IMR-90 (cell line): Measurements from ENCODE around the gene SLX9. TPM values are rescaled to one million over a fixed set of nuclear protein-coding genes. Genes with fewer than 3 reads are reported as not detected.

Source experiments
- ATAC-seq: fragments of 200-7000 bp; cut with Tn5 transposase; 2 replicates; pipeline ENCODE4 v1.9.1; 2020; ENCODE audit warnings: low read depth, mild to moderate bottlenecking, moderate library complexity
- BruUV-seq: library from RNA; stranded (reverse); fragments of 400-500 nt; replicated peaks from 2 replicates; lab custom pipeline; 2021; lab: Mats Ljungman, UMichigan
- CTCF ChIA-PET: fragments of 300-600 bp; formaldehyde crosslinking; extraction: SDS; loops from one replicate; lab custom pipeline; 2021; ENCODE audit warnings: antibody characterized with exemption; lab: Yijun Ruan, JAX
- POLR2A ChIA-PET: fragments of 300-600 bp; sonication (Branson Sonifier 250); formaldehyde crosslinking; loops from one replicate; lab custom pipeline; 2022; ENCODE audit warnings: antibody characterized with exemption; ENCODE audit not compliant: unreplicated experiment; lab: Charles Lee
- DNase-seq: peaks from one replicate; pipeline ENCODE4 v3.0.0; 2013
- H2AFZ ChIP-seq: replicated peaks from 2 replicates; pipeline ENCODE3; 2013; ENCODE audit warnings: low read length, mild to moderate bottlenecking; ENCODE audit not compliant: poor library complexity
- H2AK5ac ChIP-seq: 2 replicates; pipeline ENCODE4 v1.6.1; 2013; ENCODE audit warnings: low read depth, low read length, inconsistent platforms
- H2AK9ac ChIP-seq: replicated peaks from 2 replicates; pipeline ENCODE3; 2013; ENCODE audit warnings: mild to moderate bottlenecking, low read depth, low read length, moderate library complexity; ENCODE audit not compliant: poor library complexity
- H2BK120ac ChIP-seq: 2 replicates; pipeline ENCODE4 v1.6.1; 2013; ENCODE audit warnings: low read depth, low read length, inconsistent platforms
- H2BK15ac ChIP-seq: 3 replicates; pipeline ENCODE4 v1.6.1; 2013; ENCODE audit warnings: low read depth, low read length, inconsistent platforms
- H2BK20ac ChIP-seq: 2 replicates; pipeline ENCODE4 v1.6.1; 2013; ENCODE audit warnings: low read depth, mild to moderate bottlenecking, inconsistent platforms, low read length, moderate library complexity
- H2BK5ac ChIP-seq: 2 replicates; pipeline ENCODE4 v1.6.1; 2013; ENCODE audit warnings: mild to moderate bottlenecking, low read depth, low read length, inconsistent platforms; ENCODE audit not compliant: poor library complexity, severe bottlenecking
- H3K14ac ChIP-seq: replicated peaks from 2 replicates; pipeline ENCODE4 v1.6.1; 2013; ENCODE audit warnings: low read depth, low read length, inconsistent platforms
- H3K18ac ChIP-seq: 2 replicates; pipeline ENCODE4 v1.6.1; 2013; ENCODE audit warnings: low read depth, low read length, control low read depth
- H3K23ac ChIP-seq: 2 replicates; pipeline ENCODE4 v1.6.1; 2013; ENCODE audit warnings: low read depth, low read length, inconsistent platforms
- H3K27ac ChIP-seq: 2 replicates; pipeline ENCODE4 v1.5.1; 2013; ENCODE audit warnings: mild to moderate bottlenecking, control low read depth, low read length; ENCODE audit not compliant: insufficient read depth
- H3K27me3 ChIP-seq: 2 replicates; pipeline ENCODE4 v1.6.1; 2013; ENCODE audit warnings: low read length; ENCODE audit not compliant: control insufficient read depth, insufficient read depth
- H3K36me3 ChIP-seq: 2 replicates; pipeline ENCODE4 v1.6.1; 2013; ENCODE audit warnings: low read length, mixed read lengths; ENCODE audit not compliant: control insufficient read depth, insufficient read depth
- H3K4ac ChIP-seq: 2 replicates; pipeline ENCODE4 v1.6.1; 2013; ENCODE audit warnings: low read depth, low read length, inconsistent platforms
- H3K4me1 ChIP-seq: 2 replicates; pipeline ENCODE4 v1.6.1; 2013; ENCODE audit warnings: low read length, mixed read lengths; ENCODE audit not compliant: control insufficient read depth, insufficient read depth
- H3K4me2 ChIP-seq: 2 replicates; pipeline ENCODE4 v1.6.1; 2013; ENCODE audit warnings: low read depth, mild to moderate bottlenecking, control low read depth, low read length, moderate library complexity
- H3K4me3 ChIP-seq: 2 replicates; pipeline ENCODE4 v1.5.1; 2013; ENCODE audit warnings: low read depth, mild to moderate bottlenecking, control low read depth, low read length, moderate library complexity; ENCODE audit not compliant: insufficient read depth
- H3K56ac ChIP-seq: 2 replicates; pipeline ENCODE4 v1.6.1; 2013; ENCODE audit warnings: low read length, inconsistent platforms; ENCODE audit not compliant: insufficient read depth; ENCODE audit errors: extremely low read depth
- H3K79me1 ChIP-seq, 2 experiments: 2 replicates each; pipeline ENCODE4 v1.6.1; 2013; ENCODE audit warnings: low read length in 2 of 2, inconsistent platforms in 1 of 2, low read depth in 1 of 2
- H3K9ac ChIP-seq: 2 replicates; pipeline ENCODE4 v1.6.1; 2013; ENCODE audit warnings: low read depth, low read length, control low read depth
- H3K9me1 ChIP-seq: 2 replicates; pipeline ENCODE4 v1.6.1; 2013; ENCODE audit warnings: low read length, inconsistent platforms; ENCODE audit not compliant: insufficient read depth
- H3K9me3 ChIP-seq: 2 replicates; pipeline ENCODE4 v1.6.1; 2013; ENCODE audit warnings: low read length; ENCODE audit not compliant: control insufficient read depth, insufficient read depth
- H4K20me1 ChIP-seq: 2 replicates; pipeline ENCODE4 v1.6.1; 2013; ENCODE audit warnings: low read length, inconsistent platforms; ENCODE audit not compliant: insufficient read depth
- H4K5ac ChIP-seq: 2 replicates; pipeline ENCODE4 v1.6.1; 2013; ENCODE audit warnings: mild to moderate bottlenecking, low read depth, low read length, control low read depth
- H4K8ac ChIP-seq, 2 experiments: 2 replicates each; pipeline ENCODE4 v1.6.1; 2013; ENCODE audit warnings: low read depth in 2 of 2, low read length in 2 of 2, control low read depth in 1 of 2, inconsistent platforms in 1 of 2
- H4K91ac ChIP-seq: 2 replicates; pipeline ENCODE4 v1.6.1; 2013; ENCODE audit warnings: low read depth, low read length, inconsistent platforms; ENCODE audit not compliant: insufficient read depth
- BHLHE40 ChIP-seq: fragments of 150-350 bp; IDR thresholded peaks from 2 replicates; pipeline ENCODE4 v1.6.1; 2016; ENCODE audit warnings: mild to moderate bottlenecking, low read depth, low read length
- MAZ ChIP-seq: IDR thresholded peaks from 2 replicates; pipeline ENCODE4 v1.6.1; 2012; ENCODE audit warnings: low read depth, mild to moderate bottlenecking, low read length, improper control_type of control experiment, moderate library complexity, borderline replicate concordance
- RAD21 ChIP-seq: IDR thresholded peaks from 2 replicates; pipeline ENCODE4 v1.6.1; 2012; ENCODE audit warnings: low read length, improper control_type of control experiment
- RCOR1 ChIP-seq: IDR thresholded peaks from 2 replicates; pipeline ENCODE4 v1.6.1; 2012; ENCODE audit warnings: mild to moderate bottlenecking, low read length, improper control_type of control experiment; ENCODE audit not compliant: insufficient replicate concordance
- WGBS, 2 experiments: methylation state at CpG; one replicate each; pipeline versions ENCODE4 v1.1.5 to v1.1.7; 2013; ENCODE audit warnings: missing lambda C conversion rate in 2 of 2; ENCODE audit not compliant: insufficient read length in 1 of 2; ENCODE audit errors: extremely low coverage in 2 of 2; 5-methylcytosine and 5-hydroxymethylcytosine counted together
- dilution Hi-C: fragments of 300-500 bp; cut with HindIII; formaldehyde crosslinking; loops from one replicate; pipeline ENCODE4 v1.14.3; 2018; ENCODE audit warnings: low sequenced_read_pairs; ENCODE audit not compliant: unreplicated experiment
- in situ Hi-C: fragments of 300-500 bp; cut with MboI; formaldehyde crosslinking; loops from 3 replicates; pipeline ENCODE4 v1.14.3; 2019; ENCODE audit warnings: low sequenced_read_pairs, inconsistent platforms, mixed read lengths
- intact Hi-C: fragments of 100-400 bp; cut with micrococcal nuclease; formaldehyde crosslinking; loops from 2 replicates; pipeline ENCODE4 v1.10.0; 2022
- polyA plus RNA-seq, 3 experiments: library from polyadenylated mRNA; depleted of rRNA; stranded (reverse); fragments of >200 nt; gene quantifications; 2 replicates each; pipeline ENCODE4 v1.2.3, GENCODE V29; 2012; ENCODE audit warnings: low replicate concordance in 1 of 3
- total RNA-seq: library from RNA; depleted of rRNA; stranded (reverse); fragments of >200 nt; gene quantifications from 2 replicates; pipeline ENCODE4 v1.2.3, GENCODE V29; 2012
- TF ChIP-seq, protein P1 (sequence below): fragments of 150-350 bp; IDR thresholded peaks from 2 replicates; pipeline ENCODE4 v1.6.1; 2017; ENCODE audit warnings: mild to moderate bottlenecking, antibody characterized with exemption, low read length, low read depth
- TF ChIP-seq, protein P2 (sequence below): fragments of 150-350 bp; IDR thresholded peaks from 2 replicates; pipeline ENCODE4 v1.6.1; 2016; ENCODE audit warnings: low read depth, mild to moderate bottlenecking, low read length, moderate library complexity, borderline replicate concordance

SLX9 gene
- total and polyA plus RNA-seq, 2 of the 4 experiments (the other 2 are of a cell fraction): 10.4 to 21.7 TPM

DNA sequence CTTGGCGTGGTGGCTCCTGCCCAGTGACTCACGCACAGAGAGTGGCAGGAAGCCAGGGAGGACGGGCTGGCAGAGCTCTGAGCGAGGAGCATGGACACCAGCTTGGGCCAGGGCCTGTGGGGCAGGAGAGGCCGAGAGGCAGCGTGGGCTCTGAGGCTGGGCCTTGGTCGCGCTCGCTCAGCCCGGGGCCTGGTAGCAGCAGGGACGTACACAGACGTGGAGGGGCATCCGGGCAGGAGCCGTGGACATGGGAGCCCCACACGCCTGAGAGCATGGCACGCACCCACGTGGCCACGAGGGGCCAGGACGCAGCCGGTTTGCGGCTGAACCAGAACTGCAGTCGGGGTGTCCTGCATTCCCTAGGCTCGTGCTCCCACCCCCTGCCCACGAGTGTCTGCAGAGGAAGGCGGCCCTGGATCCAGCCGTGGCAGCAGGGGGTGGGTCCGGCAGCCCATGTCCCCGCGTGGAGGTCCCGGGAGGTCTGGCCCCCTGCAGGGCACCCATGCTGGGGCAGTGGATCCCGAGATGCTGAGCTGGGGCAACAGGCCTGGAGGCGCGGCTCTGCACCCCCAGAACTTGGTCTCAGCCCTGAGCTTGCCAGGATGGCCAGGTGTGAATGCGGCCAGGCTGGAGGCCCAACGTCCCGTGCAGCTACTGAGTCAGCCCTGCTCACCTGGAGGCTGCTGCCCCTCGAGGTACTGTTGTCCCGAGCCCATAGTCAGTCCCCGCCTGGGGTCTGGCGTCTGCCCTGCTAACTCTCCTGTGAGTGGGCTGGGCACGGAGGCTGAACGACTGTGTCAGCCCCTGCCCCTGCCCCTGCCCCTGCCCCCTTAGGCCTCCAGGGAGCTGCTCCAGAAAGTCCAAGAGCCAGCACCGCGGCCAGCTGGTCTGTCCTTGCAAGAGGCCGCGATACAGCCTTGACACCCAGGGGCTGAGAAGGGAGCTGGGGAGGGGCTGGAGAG, 61.6 kb downstream of the SLX9 start:
- Histone ChIP-seq H2BK120ac (peak overlapping the region; percentile 34; the same call in 1 of the 2 replicates), H3K36me3 (no peaks in the 10 kb centered on the region), H3K4me3 (no peak overlapping the region), H3K4ac (peak overlapping the region; percentile 61; the same call in 1 of the 2 replicates), H3K9me3 (peaks cover 16% of the 10 kb centered on the region), H3K4me2 (no peak overlapping the region), H2BK20ac (0 out of 2 replicates have a peak overlapping the region, but pooled peaks have one; percentile 14), H4K8ac (no peak overlapping the region), H3K27me3 (peaks cover 10% of the 10 kb centered on the region; the same call in 1 of the 2 replicates), H2BK5ac (no peak overlapping the region), H3K9ac (no peak overlapping the region), H3K79me1 (no peaks in the 10 kb centered on the region), H4K20me1 (no peaks in the 10 kb centered on the region; the same call in 1 of the 2 replicates), H2AK5ac (peak overlapping the region; percentile 75), H3K18ac (0 out of 2 replicates have a peak overlapping the region, but pooled peaks have one; percentile 7), H2AK9ac (peak overlapping the region; percentile 87), H3K14ac (no peak overlapping the region), H3K23ac (no peak overlapping the region), H3K4me1 (peaks cover 3% of the 10 kb centered on the region), H2BK15ac (no peak overlapping the region), H3K9me1 (no peaks in the 10 kb centered on the region), H2AFZ (peak overlapping the region; percentile 83), H4K5ac (no peak overlapping the region), H3K27ac (no peak overlapping the region), H3K56ac (no peak overlapping the region), H4K91ac (peak overlapping the region; percentile 46; the same call in 1 of the 2 replicates)
- intact Hi-C loops: no loop called here
- BruUV-seq: no TSS peak
- in situ Hi-C loops: no loop called here
- TF ChIP-seq, protein P1, sequence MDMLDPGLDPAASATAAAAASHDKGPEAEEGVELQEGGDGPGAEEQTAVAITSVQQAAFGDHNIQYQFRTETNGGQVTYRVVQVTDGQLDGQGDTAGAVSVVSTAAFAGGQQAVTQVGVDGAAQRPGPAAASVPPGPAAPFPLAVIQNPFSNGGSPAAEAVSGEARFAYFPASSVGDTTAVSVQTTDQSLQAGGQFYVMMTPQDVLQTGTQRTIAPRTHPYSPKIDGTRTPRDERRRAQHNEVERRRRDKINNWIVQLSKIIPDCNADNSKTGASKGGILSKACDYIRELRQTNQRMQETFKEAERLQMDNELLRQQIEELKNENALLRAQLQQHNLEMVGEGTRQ: no peak
- TF ChIP-seq, protein P2, sequence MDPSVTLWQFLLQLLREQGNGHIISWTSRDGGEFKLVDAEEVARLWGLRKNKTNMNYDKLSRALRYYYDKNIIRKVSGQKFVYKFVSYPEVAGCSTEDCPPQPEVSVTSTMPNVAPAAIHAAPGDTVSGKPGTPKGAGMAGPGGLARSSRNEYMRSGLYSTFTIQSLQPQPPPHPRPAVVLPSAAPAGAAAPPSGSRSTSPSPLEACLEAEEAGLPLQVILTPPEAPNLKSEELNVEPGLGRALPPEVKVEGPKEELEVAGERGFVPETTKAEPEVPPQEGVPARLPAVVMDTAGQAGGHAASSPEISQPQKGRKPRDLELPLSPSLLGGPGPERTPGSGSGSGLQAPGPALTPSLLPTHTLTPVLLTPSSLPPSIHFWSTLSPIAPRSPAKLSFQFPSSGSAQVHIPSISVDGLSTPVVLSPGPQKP: no peak
- TF ChIP-seq BHLHE40: no peak
- no peak for TF ChIP-seq RCOR1
- no peak for TF ChIP-seq RAD21
- no peak for TF ChIP-seq MAZ
- ChIA-PET CTCF (no interaction called here), POLR2A (no interaction called here)
- DNase-seq: peak; percentile 65
- 91% methylated on average over 31 of the region's 46 CpGs; no CpG with 5 or more reads in 1 of the 2 experiments for WGBS, 2 experiments
- dilution Hi-C loops: no loop called here
- ATAC-seq: peak; percentile 79
